ENCODE results near the gene ZSCAN5A. TPM values are rescaled to one million over a fixed set of nuclear protein-coding genes. Genes with fewer than 3 reads are reported as not detected.

ZSCAN5A gene
- total and polyA plus RNA-seq, 9 of the 15 experiments (the other 6 are each of a cell fraction or from before 2014, with no cell fraction given) = 5.8 to 15.3 (median 11.8) TPM

DNA sequence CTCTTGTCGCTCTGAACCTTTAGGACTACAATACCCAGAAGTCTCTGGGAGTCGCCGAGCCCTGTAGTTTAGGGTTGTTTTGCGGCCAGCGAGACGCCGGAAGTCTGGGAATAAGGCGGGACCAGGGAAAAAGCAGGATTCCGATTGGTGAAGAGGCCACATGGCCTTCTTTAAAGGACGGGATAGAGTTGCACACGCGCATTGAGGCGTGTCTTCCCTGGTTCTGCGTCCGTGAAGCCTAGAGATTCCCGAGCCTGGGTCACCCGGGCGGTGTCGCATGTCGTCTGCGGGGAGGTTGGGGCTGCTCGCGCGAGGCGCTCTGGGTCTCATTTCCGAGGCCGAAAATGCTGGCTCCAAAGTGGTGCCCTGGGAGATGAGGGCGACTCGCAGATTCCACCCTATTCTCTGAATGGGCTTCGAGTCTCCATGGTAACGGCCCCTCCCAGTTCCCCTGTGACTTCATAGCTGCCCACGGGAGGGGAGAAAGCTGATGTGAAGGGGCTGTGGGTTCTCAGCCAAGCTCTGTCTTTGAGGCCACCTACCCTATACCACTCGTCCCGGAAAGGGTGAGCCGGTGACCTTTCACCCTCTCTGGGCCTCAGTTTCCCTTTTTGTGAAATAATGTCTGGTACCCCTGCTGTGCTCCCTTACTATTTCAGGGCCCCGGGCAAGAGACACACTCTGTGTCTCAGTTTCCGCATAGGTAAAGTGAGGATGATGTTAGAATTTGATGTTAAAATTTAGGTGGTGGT, 614 bp upstream of the ZSCAN5A start (continued):
- TF ChIP-seq, protein P1, sequence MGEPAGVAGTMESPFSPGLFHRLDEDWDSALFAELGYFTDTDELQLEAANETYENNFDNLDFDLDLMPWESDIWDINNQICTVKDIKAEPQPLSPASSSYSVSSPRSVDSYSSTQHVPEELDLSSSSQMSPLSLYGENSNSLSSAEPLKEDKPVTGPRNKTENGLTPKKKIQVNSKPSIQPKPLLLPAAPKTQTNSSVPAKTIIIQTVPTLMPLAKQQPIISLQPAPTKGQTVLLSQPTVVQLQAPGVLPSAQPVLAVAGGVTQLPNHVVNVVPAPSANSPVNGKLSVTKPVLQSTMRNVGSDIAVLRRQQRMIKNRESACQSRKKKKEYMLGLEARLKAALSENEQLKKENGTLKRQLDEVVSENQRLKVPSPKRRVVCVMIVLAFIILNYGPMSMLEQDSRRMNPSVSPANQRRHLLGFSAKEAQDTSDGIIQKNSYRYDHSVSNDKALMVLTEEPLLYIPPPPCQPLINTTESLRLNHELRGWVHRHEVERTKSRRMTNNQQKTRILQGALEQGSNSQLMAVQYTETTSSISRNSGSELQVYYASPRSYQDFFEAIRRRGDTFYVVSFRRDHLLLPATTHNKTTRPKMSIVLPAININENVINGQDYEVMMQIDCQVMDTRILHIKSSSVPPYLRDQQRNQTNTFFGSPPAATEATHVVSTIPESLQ (CRISPR knock-in tag; IDR thresholded peaks at IDR 0.05) = no peak
- TF ChIP-seq NFIX (CRISPR knock-in tag; IDR thresholded peaks at IDR 0.05; ENCODE audit: low read depth) (no peak), YY1 (IDR thresholded peaks at IDR 0.05; ENCODE audit: borderline replicate concordance in 1 of 3, control insufficient read depth in 1 of 3, extremely low read depth in 1 of 3, insufficient read depth in 3 of 3, insufficient read length in 1 of 3, insufficient replicate concordance in 2 of 3, low read depth in 1 of 3, low read length in 2 of 3) (peak in 1 of 3 experiments; percentile 27), POLR3A (IDR thresholded peaks at IDR 0.05; ENCODE audit: borderline replicate concordance, extremely low read depth, insufficient read depth, insufficient read length) (no peak), MEIS2 (IDR thresholded peaks at IDR 0.05; ENCODE audit: partially characterized antibody) (peak; percentile 61), XRCC4 (IDR thresholded peaks at IDR 0.05; ENCODE audit: extremely low read depth, insufficient read depth, insufficient read length) (no peak), BRD4 (IDR thresholded peaks at IDR 0.05) (no peak), ZNF24 (IDR thresholded peaks at IDR 0.05) (no peak), EP300 (IDR thresholded peaks at IDR 0.05; ENCODE audit: low read length) (no peak), ZNF785 (CRISPR knock-in tag; IDR thresholded peaks at IDR 0.05) (no peak), CBFA2T3 (IDR thresholded peaks at IDR 0.05) (no peak), ZNF699 (CRISPR knock-in tag; IDR thresholded peaks at IDR 0.05; ENCODE audit: insufficient replicate concordance) (no peak), ZC3H11A (IDR thresholded peaks at IDR 0.05; ENCODE audit: low read depth, low read length) (no peak)
- TF ChIP-seq, protein P2, sequence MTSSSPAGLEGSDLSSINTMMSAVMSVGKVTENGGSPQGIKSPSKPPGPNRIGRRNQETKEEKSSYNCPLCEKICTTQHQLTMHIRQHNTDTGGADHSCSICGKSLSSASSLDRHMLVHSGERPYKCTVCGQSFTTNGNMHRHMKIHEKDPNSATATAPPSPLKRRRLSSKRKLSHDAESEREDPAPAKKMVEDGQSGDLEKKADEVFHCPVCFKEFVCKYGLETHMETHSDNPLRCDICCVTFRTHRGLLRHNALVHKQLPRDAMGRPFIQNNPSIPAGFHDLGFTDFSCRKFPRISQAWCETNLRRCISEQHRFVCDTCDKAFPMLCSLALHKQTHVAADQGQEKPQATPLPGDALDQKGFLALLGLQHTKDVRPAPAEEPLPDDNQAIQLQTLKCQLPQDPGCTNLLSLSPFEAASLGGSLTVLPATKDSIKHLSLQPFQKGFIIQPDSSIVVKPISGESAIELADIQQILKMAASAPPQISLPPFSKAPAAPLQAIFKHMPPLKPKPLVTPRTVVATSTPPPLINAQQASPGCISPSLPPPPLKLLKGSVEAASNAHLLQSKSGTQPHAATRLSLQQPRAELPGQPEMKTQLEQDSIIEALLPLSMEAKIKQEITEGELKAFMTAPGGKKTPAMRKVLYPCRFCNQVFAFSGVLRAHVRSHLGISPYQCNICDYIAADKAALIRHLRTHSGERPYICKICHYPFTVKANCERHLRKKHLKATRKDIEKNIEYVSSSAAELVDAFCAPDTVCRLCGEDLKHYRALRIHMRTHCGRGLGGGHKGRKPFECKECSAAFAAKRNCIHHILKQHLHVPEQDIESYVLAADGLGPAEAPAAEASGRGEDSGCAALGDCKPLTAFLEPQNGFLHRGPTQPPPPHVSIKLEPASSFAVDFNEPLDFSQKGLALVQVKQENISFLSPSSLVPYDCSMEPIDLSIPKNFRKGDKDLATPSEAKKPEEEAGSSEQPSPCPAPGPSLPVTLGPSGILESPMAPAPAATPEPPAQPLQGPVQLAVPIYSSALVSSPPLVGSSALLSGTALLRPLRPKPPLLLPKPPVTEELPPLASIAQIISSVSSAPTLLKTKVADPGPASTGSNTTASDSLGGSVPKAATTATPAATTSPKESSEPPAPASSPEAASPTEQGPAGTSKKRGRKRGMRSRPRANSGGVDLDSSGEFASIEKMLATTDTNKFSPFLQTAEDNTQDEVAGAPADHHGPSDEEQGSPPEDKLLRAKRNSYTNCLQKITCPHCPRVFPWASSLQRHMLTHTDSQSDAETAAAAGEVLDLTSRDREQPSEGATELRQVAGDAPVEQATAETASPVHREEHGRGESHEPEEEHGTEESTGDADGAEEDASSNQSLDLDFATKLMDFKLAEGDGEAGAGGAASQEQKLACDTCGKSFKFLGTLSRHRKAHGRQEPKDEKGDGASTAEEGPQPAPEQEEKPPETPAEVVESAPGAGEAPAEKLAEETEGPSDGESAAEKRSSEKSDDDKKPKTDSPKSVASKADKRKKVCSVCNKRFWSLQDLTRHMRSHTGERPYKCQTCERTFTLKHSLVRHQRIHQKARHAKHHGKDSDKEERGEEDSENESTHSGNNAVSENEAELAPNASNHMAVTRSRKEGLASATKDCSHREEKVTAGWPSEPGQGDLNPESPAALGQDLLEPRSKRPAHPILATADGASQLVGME (CRISPR knock-in tag; IDR thresholded peaks at IDR 0.05) = no peak
- TF ChIP-seq, protein P3, sequence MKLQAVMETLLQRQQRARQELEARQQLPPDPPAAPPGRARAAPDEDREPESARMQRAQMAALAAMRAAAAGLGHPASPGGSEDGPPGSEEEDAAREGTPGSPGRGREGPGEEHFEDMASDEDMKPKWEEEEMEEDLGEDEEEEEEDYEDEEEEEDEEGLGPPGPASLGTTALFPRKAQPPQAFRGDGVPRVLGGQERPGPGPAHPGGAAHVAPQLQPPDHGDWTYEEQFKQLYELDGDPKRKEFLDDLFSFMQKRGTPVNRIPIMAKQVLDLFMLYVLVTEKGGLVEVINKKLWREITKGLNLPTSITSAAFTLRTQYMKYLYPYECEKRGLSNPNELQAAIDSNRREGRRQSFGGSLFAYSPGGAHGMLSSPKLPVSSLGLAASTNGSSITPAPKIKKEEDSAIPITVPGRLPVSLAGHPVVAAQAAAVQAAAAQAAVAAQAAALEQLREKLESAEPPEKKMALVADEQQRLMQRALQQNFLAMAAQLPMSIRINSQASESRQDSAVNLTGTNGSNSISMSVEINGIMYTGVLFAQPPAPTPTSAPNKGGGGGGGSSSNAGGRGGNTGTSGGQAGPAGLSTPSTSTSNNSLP (IDR thresholded peaks at IDR 0.05; ENCODE audit: borderline replicate concordance, low read depth, low read length) = no peak

Measured in K562 (cell line).